HEK293T (cell line): ENCODE measurements around the gene GATAD2B.
"Not testable (repeated sequence)": the region's sequence is repeated elsewhere in the genome, so short reads cannot be mapped to it uniquely, and the experiment has no call there.

ENCODE experiments used
- CTCF ChIA-PET: fragments of 350-600 bp; formaldehyde crosslinking; extraction: SDS; loops from one replicate; lab custom pipeline; 2021; ENCODE audit warnings: antibody characterized with exemption, inconsistent platforms; lab: Yijun Ruan, JAX
- POLR2A ChIA-PET: fragments of 350-600 bp; formaldehyde crosslinking; extraction: SDS; loops from one replicate; lab custom pipeline; 2020; ENCODE audit warnings: antibody characterized with exemption, inconsistent platforms; lab: Yijun Ruan, JAX
- DNase-seq: peaks from one replicate; pipeline ENCODE4 v3.0.0; 2012; ENCODE audit warnings: mixed read lengths; ENCODE audit errors: extremely low spot score
- ARNT ChIP-seq: fragments of 450-650 bp; IDR thresholded peaks from 2 replicates; pipeline ENCODE4 v1.6.1; 2017; ENCODE audit warnings: mild to moderate bottlenecking
- BHLHE40 ChIP-seq: fragments of 450-650 bp; IDR thresholded peaks from 2 replicates; pipeline ENCODE4 v1.6.1; 2016; ENCODE audit warnings: mild to moderate bottlenecking, moderate library complexity, borderline replicate concordance
- CTBP1 ChIP-seq: fragments of 450-650 bp; IDR thresholded peaks from 2 replicates; pipeline ENCODE4 v1.6.1; 2016; ENCODE audit warnings: borderline replicate concordance
- ELF4 ChIP-seq: fragments of 450-650 bp; IDR thresholded peaks from 2 replicates; pipeline ENCODE4 v1.6.1; 2017; ENCODE audit warnings: antibody characterized with exemption
- FOXA1 ChIP-seq: fragments of 450-650 bp; IDR thresholded peaks from 2 replicates; pipeline ENCODE4 v1.6.1; 2016; ENCODE audit warnings: mild to moderate bottlenecking
- FOXK2 ChIP-seq: fragments of 450-650 bp; IDR thresholded peaks from 2 replicates; pipeline ENCODE4 v1.6.1; 2016; ENCODE audit warnings: mild to moderate bottlenecking
- FOXM1 ChIP-seq: fragments of 450-650 bp; IDR thresholded peaks from 2 replicates; pipeline ENCODE4 v1.6.1; 2017; ENCODE audit warnings: mild to moderate bottlenecking, borderline replicate concordance
- HDGF ChIP-seq: fragments of 450-650 bp; IDR thresholded peaks from 2 replicates; pipeline ENCODE4 v1.6.1; 2017; ENCODE audit warnings: antibody characterized with exemption, borderline replicate concordance
- L3MBTL2 ChIP-seq: fragments of 450-650 bp; conservative IDR thresholded peaks from 2 replicates; pipeline ENCODE4 v1.6.1; 2016; ENCODE audit warnings: mild to moderate bottlenecking
- LEF1 ChIP-seq: fragments of 450-650 bp; IDR thresholded peaks from 2 replicates; pipeline ENCODE4 v1.6.1; 2017; ENCODE audit warnings: mild to moderate bottlenecking, borderline replicate concordance
- NFRKB ChIP-seq: fragments of 450-650 bp; IDR thresholded peaks from 2 replicates; pipeline ENCODE4 v1.6.1; 2016; ENCODE audit warnings: mild to moderate bottlenecking, moderate library complexity
- PKNOX1 ChIP-seq: fragments of 450-650 bp; IDR thresholded peaks from 2 replicates; pipeline ENCODE4 v1.6.1; 2016
- SP1 ChIP-seq: fragments of 450-650 bp; IDR thresholded peaks from 2 replicates; pipeline ENCODE4 v1.6.1; 2017
- SUZ12 ChIP-seq: fragments of 450-650 bp; IDR thresholded peaks from 2 replicates; pipeline ENCODE4 v1.6.1; 2016; ENCODE audit warnings: mild to moderate bottlenecking
- TARDBP ChIP-seq: fragments of 450-650 bp; IDR thresholded peaks from 2 replicates; pipeline ENCODE4 v1.6.1; 2016
- ZNF384 ChIP-seq: fragments of 450-650 bp; IDR thresholded peaks from 2 replicates; pipeline ENCODE4 v1.6.1; 2016

The GATAD2B gene

GRCh38 chr1:153771261-153771660, 151.5 kb downstream of the GATAD2B start:
- POLR2A ChIA-PET, result interaction anchor here (1.4 kb wide), 1 partner anchor 137 kb away, joined by 4 read pairs; the partner anchor contains the start of gene CHTOP

GRCh38 chr1:153770797-153771196, 152.0 kb downstream of the GATAD2B start:
- CTCF ChIA-PET, result interaction anchor here (3.4 kb wide), 1 partner anchor 93 kb away, joined by 12 read pairs; the partner anchor contains the start of gene NPR1
- POLR2A ChIA-PET, result interaction anchor here (1.4 kb wide), 1 partner anchor 137 kb away, joined by 4 read pairs; the partner anchor contains the start of gene CHTOP
- TF ChIP-seq FOXK2 (no peak), ARNT (no peak), NFRKB (no peak), ELF4 (no peak), HDGF (no peak), SP1 (no peak), PKNOX1 (no peak), CTBP1 (no peak), ZNF384 (no peak), SUZ12 (no peak), BHLHE40 (no peak)
- DNase-seq, result no peak

More at GRCh38 chr1:153771261-153771660, 151.5 kb downstream of the GATAD2B start:
- no peak for DNase-seq
- TF ChIP-seq ARNT (no peak), LEF1 (no peak), FOXM1 (no peak), SUZ12 (no peak), ELF4 (no peak), PKNOX1 (no peak), HDGF (no peak), ZNF384 (no peak), L3MBTL2 (no peak), TARDBP (no peak), FOXK2 (no peak), FOXA1 (no peak), BHLHE40 (no peak)
- CTCF ChIA-PET, result interaction anchor here (3.4 kb wide), 1 partner anchor 93 kb away, joined by 12 read pairs; the partner anchor contains the start of gene NPR1

GRCh38 chr1:153769221-153769620, 153.6 kb downstream of the GATAD2B start:
- POLR2A ChIA-PET, result interaction anchor here (0.9 to 1.6 kb wide), 2 partner anchors 14 to 221 kb away, joined by 3 to 6 read pairs; no protein-coding TSS in a partner anchor

GRCh38 chr1:153768316-153769181, 154.2 kb downstream of the GATAD2B start:
- POLR2A ChIA-PET, result interaction anchor here (1.6 kb wide), 1 partner anchor 15 kb away, joined by 6 read pairs; no protein-coding TSS in a partner anchor
- DNase-seq, result no peak
- TF ChIP-seq HDGF, result no peak
- TF ChIP-seq SP1, result no peak
- TF ChIP-seq NFRKB, result no peak
- TF ChIP-seq ZNF384, result no peak
- no peak for TF ChIP-seq ELF4
- TF ChIP-seq FOXM1, result no peak
- TF ChIP-seq TARDBP, result no peak
- no peak for TF ChIP-seq L3MBTL2
- no peak for TF ChIP-seq SUZ12
- TF ChIP-seq ARNT, result no peak
- TF ChIP-seq CTBP1, result no peak
- TF ChIP-seq FOXA1, result no peak
- TF ChIP-seq LEF1, result no peak
- no peak for TF ChIP-seq BHLHE40
- no peak for TF ChIP-seq PKNOX1
- no peak for TF ChIP-seq FOXK2
- CTCF ChIA-PET, result no interaction called here

More at GRCh38 chr1:153769221-153769620, 153.6 kb downstream of the GATAD2B start:
- CTCF ChIA-PET, result no interaction called here
- no peak for TF ChIP-seq FOXA1
- TF ChIP-seq PKNOX1, result no peak
- TF ChIP-seq FOXK2, result no peak
- DNase-seq, result no peak

- POLR2A ChIA-PET, result no interaction called here
Observed at GRCh38 chr1:153767519-153767918, 155.3 kb downstream of the GATAD2B start.

GRCh38 chr1:153766663-153767062, 156.1 kb downstream of the GATAD2B start:
- CTCF ChIA-PET, POLR2A ChIA-PET, DNase-seq: not testable (repeated sequence)

More at GRCh38 chr1:153767519-153767918, 155.3 kb downstream of the GATAD2B start:
- TF ChIP-seq BHLHE40 (no peak), FOXM1 (no peak), L3MBTL2 (no peak), ZNF384 (no peak), TARDBP (no peak), FOXK2 (no peak), FOXA1 (no peak), PKNOX1 (no peak)
- no peak for DNase-seq
- CTCF ChIA-PET, result no interaction called here
